ENCODE results near the gene IGFBP4.

Gene IGFBP4

GRCh38 chr17:40469805-40470675, 26.8 kb downstream of the IGFBP4 start:
- no peak for TF ChIP-seq ZFX (IDR thresholded peaks at IDR 0.05; ENCODE audit: borderline replicate concordance)
- no peak for TF ChIP-seq CTCF (IDR thresholded peaks at IDR 0.05)
- no peak overlapping the region for H3K27ac ChIP-seq

- no peak overlapping the region for H3K27ac ChIP-seq
- TF ChIP-seq CTCF (IDR thresholded peaks at IDR 0.05) = no peak
- no peak for TF ChIP-seq ZFX (IDR thresholded peaks at IDR 0.05; ENCODE audit: borderline replicate concordance)
Observed at GRCh38 chr17:40470932-40471828, 27.9 kb downstream of the IGFBP4 start.

GRCh38 chr17:40471846-40472732, 28.8 kb downstream of the IGFBP4 start:
- no peak overlapping the region for H3K27ac ChIP-seq

GRCh38 chr17:40472733-40473452, 29.6 kb downstream of the IGFBP4 start:
- TF ChIP-seq ZFX (IDR thresholded peaks at IDR 0.05; ENCODE audit: borderline replicate concordance) (no peak), CTCF (IDR thresholded peaks at IDR 0.05) (no peak)
- H3K27ac ChIP-seq = no peak overlapping the region

More at GRCh38 chr17:40471846-40472732, 28.8 kb downstream of the IGFBP4 start:
- no peak for TF ChIP-seq ZFX (IDR thresholded peaks at IDR 0.05; ENCODE audit: borderline replicate concordance)

GRCh38 chr17:40473573-40474365, 30.5 kb downstream of the IGFBP4 start:
- no peak overlapping the region for H3K27ac ChIP-seq
- TF ChIP-seq CTCF (IDR thresholded peaks at IDR 0.05) (no peak), ZFX (IDR thresholded peaks at IDR 0.05; ENCODE audit: borderline replicate concordance) (no peak)

- TF ChIP-seq ZFX (IDR thresholded peaks at IDR 0.05; ENCODE audit: borderline replicate concordance) (no peak), CTCF (IDR thresholded peaks at IDR 0.05) (no peak)
- H3K27ac ChIP-seq = no peak overlapping the region
Observed at GRCh38 chr17:40474419-40475002, 31.3 kb downstream of the IGFBP4 start.
